Measurements from ENCODE around the gene MEIKIN.
A peak's percentile ranks its signal among the peaks of the same experiment; 100 is the strongest.
"Not testable (repeated sequence)": the region's sequence is repeated elsewhere in the genome, so short reads cannot be mapped to it uniquely, and the experiment has no call there.

MEIKIN gene

GRCh38 chr5:131796793-131797693 lies 148.4 kb downstream of the MEIKIN start, which contains the start of gene FNIP1:
TSS of gene FNIP1 (minus strand) at chr5:131797017. CDS start at chr5:131796921, 96 bp downstream.
- DNase-seq: peak; percentile 98 to 99

- DNase-seq: peak; percentile 56 to 60
These were observed 149.3 kb downstream of the MEIKIN start for GRCh38 chr5:131795879-131796792.

- no peak for DNase-seq
These were observed 150.2 kb downstream of the MEIKIN start for GRCh38 chr5:131795228-131795627.

GRCh38 chr5:131794586-131794985 lies 150.9 kb downstream of the MEIKIN start:
- DNase-seq: no peak

- DNase-seq: no peak
These were observed 152.6 kb downstream of the MEIKIN start for GRCh38 chr5:131792896-131793295.

- no peak for DNase-seq
These were observed 153.6 kb downstream of the MEIKIN start for GRCh38 chr5:131791866-131792265.

- no peak for DNase-seq
These were observed 154.9 kb downstream of the MEIKIN start for GRCh38 chr5:131790550-131790949.

GRCh38 chr5:131789765-131790164 lies 155.7 kb downstream of the MEIKIN start:
- DNase-seq: no peak

- no peak for DNase-seq
These were observed 157.7 kb downstream of the MEIKIN start for GRCh38 chr5:131787736-131788135.

- no peak for DNase-seq
These were observed 158.4 kb downstream of the MEIKIN start for GRCh38 chr5:131786900-131787692.

GRCh38 chr5:131786036-131786435 lies 159.4 kb downstream of the MEIKIN start:
- no peak for DNase-seq

GRCh38 chr5:131783874-131784273 lies 161.6 kb downstream of the MEIKIN start:
- no peak for DNase-seq

GRCh38 chr5:131783357-131783756 lies 162.1 kb downstream of the MEIKIN start:
- DNase-seq: no peak

GRCh38 chr5:131782717-131783116 lies 162.7 kb downstream of the MEIKIN start:
- DNase-seq: no peak

GRCh38 chr5:131778141-131778540 lies 167.3 kb downstream of the MEIKIN start:
- not testable (repeated sequence) for DNase-seq

GRCh38 chr5:131776450-131776849 lies 169.0 kb downstream of the MEIKIN start:
- DNase-seq: no peak

GRCh38 chr5:131774652-131775367 lies 170.7 kb downstream of the MEIKIN start:
- no peak for DNase-seq

- DNase-seq: no peak
These were observed 171.7 kb downstream of the MEIKIN start for GRCh38 chr5:131773805-131774204.

- DNase-seq: no peak
These were observed 173.8 kb downstream of the MEIKIN start for GRCh38 chr5:131771692-131772091.

- no peak for DNase-seq
These were observed 175.5 kb downstream of the MEIKIN start for GRCh38 chr5:131769961-131770360.

- no peak for DNase-seq
These were observed 176.1 kb downstream of the MEIKIN start for GRCh38 chr5:131769336-131769735.

- no peak for DNase-seq
These were observed 177.6 kb downstream of the MEIKIN start for GRCh38 chr5:131767891-131768290.
